ENCODE data around the gene CACHD1. TPM values are rescaled to one million over a fixed set of nuclear protein-coding genes. Genes with fewer than 3 reads are reported as not detected.

Gene CACHD1
- total RNA-seq, 4 donors from 2014 or later, result 1.6 to 3.2 (median 2.2) TPM; not detected in 1

GRCh38 chr1:64433747-64434146, 36.2 kb upstream of the CACHD1 start:
- in situ Hi-C loops (cut with MboI; ENCODE audit: low pct_ligation_motif_present in 1 of 4, low pct_unique_long_range_greater_than_20kb in 1 of 4, low sequenced_read_pairs in 3 of 4) (no loop called here), intact Hi-C loops (cut with DNase I; ENCODE audit: low total_unique reads) (no loop called here)
- Histone ChIP-seq H3K9me3 (no peaks in the 10 kb centered on the region), H3K36me3 (no peaks in the 10 kb centered on the region), H3K27ac (no peak overlapping the region), H3K27me3 (no peaks in the 10 kb centered on the region), H3K4me1 (no peaks in the 10 kb centered on the region), H3K4me3 (no peak overlapping the region)
- WGBS, 2 donors (ENCODE audit: low coverage in 1 of 2), result 57 to 76% methylated on average over 2 to 3 of the region's 3 CpGs
- no peak for TF ChIP-seq CTCF (IDR thresholded peaks at IDR 0.05)
- no peak for TF ChIP-seq EP300 (IDR thresholded peaks at IDR 0.05; ENCODE audit: low read depth)
- no peak for TF ChIP-seq POLR2AphosphoS5 (IDR thresholded peaks at IDR 0.05)
- TF ChIP-seq POLR2A (IDR thresholded peaks at IDR 0.05), result no peak
- DNase-seq, result no peak

GRCh38 chr1:64435000-64435399, 34.9 kb upstream of the CACHD1 start:
- WGBS, 2 donors (ENCODE audit: low coverage in 1 of 2), result 79 to 84% methylated on average over 4 to 6 of the region's 6 CpGs
- H3K4me1 ChIP-seq, result no peaks in the 10 kb centered on the region
- DNase-seq, result no peak
- no peaks in the 10 kb centered on the region for H3K9me3 ChIP-seq
- H3K36me3 ChIP-seq, result no peaks in the 10 kb centered on the region
- no peak overlapping the region for H3K4me3 ChIP-seq
- intact Hi-C loops (cut with DNase I; ENCODE audit: low total_unique reads) (no loop called here), in situ Hi-C loops (cut with MboI; ENCODE audit: low pct_ligation_motif_present in 1 of 4, low pct_unique_long_range_greater_than_20kb in 1 of 4, low sequenced_read_pairs in 3 of 4) (no loop called here)
- no peak overlapping the region for H3K27ac ChIP-seq
- no peak for TF ChIP-seq POLR2AphosphoS5 (IDR thresholded peaks at IDR 0.05)
- TF ChIP-seq EP300 (IDR thresholded peaks at IDR 0.05; ENCODE audit: low read depth), result no peak
- TF ChIP-seq POLR2A (IDR thresholded peaks at IDR 0.05), result no peak
- no peak for TF ChIP-seq CTCF (IDR thresholded peaks at IDR 0.05)
- no peaks in the 10 kb centered on the region for H3K27me3 ChIP-seq

- no peaks in the 10 kb centered on the region for H3K36me3 ChIP-seq
- no peak for DNase-seq
- TF ChIP-seq CTCF (IDR thresholded peaks at IDR 0.05), result no peak
- TF ChIP-seq EP300 (IDR thresholded peaks at IDR 0.05; ENCODE audit: low read depth), result no peak
- no peak for TF ChIP-seq POLR2A (IDR thresholded peaks at IDR 0.05)
- TF ChIP-seq POLR2AphosphoS5 (IDR thresholded peaks at IDR 0.05), result no peak
- H3K4me1 ChIP-seq, result no peaks in the 10 kb centered on the region
- H3K9me3 ChIP-seq, result no peaks in the 10 kb centered on the region
- no peaks in the 10 kb centered on the region for H3K27me3 ChIP-seq
- no peak overlapping the region for H3K27ac ChIP-seq
- whole genome bisulfite sequencing, 2 donors (ENCODE audit: low coverage in 1 of 2), result 75 to 90% methylated on average over 2 of the region's 2 CpGs
- intact Hi-C loops (cut with DNase I; ENCODE audit: low total_unique reads) (no loop called here), in situ Hi-C loops (cut with MboI; ENCODE audit: low pct_ligation_motif_present in 1 of 4, low pct_unique_long_range_greater_than_20kb in 1 of 4, low sequenced_read_pairs in 3 of 4) (no loop called here)
- H3K4me3 ChIP-seq, result no peak overlapping the region
These were observed 32.5 kb upstream of the CACHD1 start for GRCh38 chr1:64437453-64437852.

GRCh38 chr1:64440183-64440826, 29.6 kb upstream of the CACHD1 start:
- H3K27me3 ChIP-seq, result no peaks in the 10 kb centered on the region
- H3K27ac ChIP-seq, result no peak overlapping the region
- intact Hi-C loops (cut with DNase I; ENCODE audit: low total_unique reads) (no loop called here), in situ Hi-C loops (cut with MboI; ENCODE audit: low pct_ligation_motif_present in 1 of 4, low pct_unique_long_range_greater_than_20kb in 1 of 4, low sequenced_read_pairs in 3 of 4) (no loop called here)
- H3K4me1 ChIP-seq, result no peaks in the 10 kb centered on the region
- no peaks in the 10 kb centered on the region for H3K9me3 ChIP-seq
- no peaks in the 10 kb centered on the region for H3K36me3 ChIP-seq
- TF ChIP-seq EP300 (IDR thresholded peaks at IDR 0.05; ENCODE audit: low read depth) (no peak), CTCF (IDR thresholded peaks at IDR 0.05) (no peak), POLR2AphosphoS5 (IDR thresholded peaks at IDR 0.05) (no peak), POLR2A (IDR thresholded peaks at IDR 0.05) (no peak)
- 47 to 53% methylated on average over 6 to 7 of the region's 7 CpGs for WGBS, 2 donors (ENCODE audit: low coverage in 1 of 2)
- DNase-seq, result no peak
- H3K4me3 ChIP-seq, result no peak overlapping the region
